GM15510 (cell line): ENCODE data around the gene EFNA1.

Experiments used
- POLR2A ChIP-seq: IDR thresholded peaks from 3 replicates; pipeline ENCODE4 v1.6.1; 2011; ENCODE audit warnings: borderline replicate concordance; ENCODE audit not compliant: insufficient read length; ENCODE audit errors: extremely low read depth

EFNA1 gene

DNA sequence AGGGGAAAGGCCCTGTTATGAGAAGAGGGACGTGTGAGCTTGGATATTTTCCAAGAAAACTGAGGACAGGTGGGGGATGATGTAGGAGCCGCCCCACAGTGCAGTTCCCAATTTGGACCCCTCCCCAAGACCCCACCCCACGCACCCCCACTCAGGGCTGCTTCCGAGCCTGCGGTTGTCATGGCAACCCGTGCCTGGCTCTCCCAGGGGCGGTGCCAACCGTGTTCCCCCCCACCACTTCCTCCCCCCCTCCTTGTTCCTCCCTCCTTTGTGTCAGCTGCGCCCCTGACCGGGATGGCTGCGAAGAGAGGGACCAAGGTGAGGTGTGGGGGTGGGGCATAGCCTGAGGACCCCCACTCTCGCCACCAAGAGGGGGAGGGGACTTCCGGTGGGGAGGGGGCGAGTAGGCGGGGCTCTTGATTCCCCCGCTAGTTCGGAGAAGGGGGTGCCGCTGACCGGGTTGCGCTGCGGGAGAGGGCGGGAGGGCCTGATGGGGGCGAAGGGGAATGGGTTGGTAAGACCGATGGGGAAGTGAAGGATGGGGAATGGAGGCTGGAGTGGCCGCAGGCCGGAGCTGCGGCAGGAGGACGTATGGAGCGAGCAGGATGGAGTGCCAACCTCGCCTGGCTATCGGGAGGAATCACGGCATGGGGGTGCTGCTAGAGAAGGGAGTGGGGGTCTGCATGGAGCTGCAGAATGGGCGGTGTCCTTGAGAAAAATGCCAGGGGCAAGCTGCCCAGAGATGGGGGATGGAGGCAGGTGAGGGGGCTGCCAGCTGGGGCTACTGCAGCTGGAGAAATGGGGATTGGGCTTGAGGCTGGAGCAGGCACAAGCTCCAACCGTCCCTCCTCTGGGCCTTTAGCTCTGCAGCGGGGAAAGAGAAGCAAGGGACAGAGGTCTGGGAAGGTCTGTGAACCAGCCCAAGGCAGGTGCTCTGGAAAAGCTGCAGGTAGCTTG lies 46.9 kb downstream of the EFNA1 start:
- no peak for TF ChIP-seq POLR2A

DNA sequence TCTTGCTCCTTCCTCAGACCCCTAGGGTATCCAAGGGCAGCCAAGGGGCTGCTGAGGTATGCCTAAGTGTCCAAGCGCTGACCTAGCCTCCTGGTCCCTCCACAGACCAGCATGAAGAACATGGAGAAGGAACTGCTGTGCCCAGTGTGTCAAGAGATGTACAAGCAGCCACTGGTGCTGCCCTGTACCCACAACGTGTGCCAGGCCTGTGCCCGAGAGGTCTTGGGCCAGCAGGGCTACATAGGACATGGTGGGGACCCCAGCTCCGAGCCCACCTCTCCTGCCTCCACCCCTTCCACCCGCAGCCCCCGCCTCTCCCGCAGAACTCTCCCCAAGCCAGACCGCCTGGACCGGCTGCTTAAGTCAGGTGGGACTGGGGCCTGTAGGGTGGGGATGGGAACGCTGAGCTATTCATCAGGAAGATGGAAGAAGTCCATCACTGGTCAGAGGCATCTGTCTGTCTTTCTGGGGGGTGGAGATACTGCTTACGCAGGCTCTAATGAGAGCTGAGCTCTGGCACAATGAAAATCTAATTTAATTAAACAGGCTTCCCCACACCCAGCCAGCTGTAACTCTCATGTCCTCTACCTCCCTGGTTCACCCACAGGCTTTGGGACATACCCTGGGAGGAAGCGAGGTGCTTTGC lies 47.7 kb downstream of the EFNA1 start:
- no peak for TF ChIP-seq POLR2A

DNA sequence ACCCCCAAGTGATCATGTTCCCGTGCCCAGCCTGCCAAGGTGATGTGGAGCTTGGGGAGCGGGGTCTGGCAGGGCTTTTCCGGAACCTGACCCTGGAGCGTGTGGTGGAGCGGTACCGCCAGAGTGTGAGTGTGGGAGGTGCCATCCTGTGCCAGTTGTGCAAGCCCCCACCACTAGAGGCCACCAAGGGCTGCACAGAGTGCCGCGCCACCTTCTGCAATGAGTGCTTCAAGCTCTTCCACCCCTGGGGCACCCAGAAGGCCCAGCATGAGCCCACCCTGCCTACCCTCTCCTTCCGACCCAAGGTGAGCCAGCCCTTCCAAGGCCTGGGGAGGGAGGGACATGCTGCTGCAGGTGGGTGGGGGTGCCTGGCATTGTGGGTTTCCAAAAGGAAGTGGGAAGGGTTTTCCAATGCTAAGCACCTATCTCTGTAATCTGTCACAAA lies 48.3 kb downstream of the EFNA1 start:
- no peak for TF ChIP-seq POLR2A

DNA sequence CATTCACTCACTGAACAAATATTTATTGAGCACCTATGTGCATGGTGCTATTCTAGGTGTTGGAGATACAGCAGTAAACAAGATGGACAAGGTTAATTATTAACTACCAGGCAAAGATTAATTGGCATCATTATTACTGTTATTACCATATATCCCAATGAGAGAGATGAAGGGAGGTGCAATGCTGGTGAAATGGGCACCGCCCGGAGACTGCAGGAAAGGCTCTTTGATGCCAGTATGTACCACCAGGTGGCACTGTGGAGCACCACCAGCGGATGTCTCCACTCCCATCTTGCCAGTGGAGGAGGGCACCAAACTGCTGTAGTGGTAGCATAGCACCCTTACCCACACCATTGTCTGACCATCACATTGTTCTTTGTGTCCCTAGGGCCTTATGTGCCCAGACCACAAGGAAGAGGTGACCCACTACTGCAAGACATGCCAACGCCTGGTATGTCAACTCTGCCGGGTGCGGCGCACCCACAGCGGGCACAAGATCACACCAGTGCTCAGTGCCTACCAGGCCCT lies 48.9 kb downstream of the EFNA1 start:
- TF ChIP-seq POLR2A = no peak

DNA sequence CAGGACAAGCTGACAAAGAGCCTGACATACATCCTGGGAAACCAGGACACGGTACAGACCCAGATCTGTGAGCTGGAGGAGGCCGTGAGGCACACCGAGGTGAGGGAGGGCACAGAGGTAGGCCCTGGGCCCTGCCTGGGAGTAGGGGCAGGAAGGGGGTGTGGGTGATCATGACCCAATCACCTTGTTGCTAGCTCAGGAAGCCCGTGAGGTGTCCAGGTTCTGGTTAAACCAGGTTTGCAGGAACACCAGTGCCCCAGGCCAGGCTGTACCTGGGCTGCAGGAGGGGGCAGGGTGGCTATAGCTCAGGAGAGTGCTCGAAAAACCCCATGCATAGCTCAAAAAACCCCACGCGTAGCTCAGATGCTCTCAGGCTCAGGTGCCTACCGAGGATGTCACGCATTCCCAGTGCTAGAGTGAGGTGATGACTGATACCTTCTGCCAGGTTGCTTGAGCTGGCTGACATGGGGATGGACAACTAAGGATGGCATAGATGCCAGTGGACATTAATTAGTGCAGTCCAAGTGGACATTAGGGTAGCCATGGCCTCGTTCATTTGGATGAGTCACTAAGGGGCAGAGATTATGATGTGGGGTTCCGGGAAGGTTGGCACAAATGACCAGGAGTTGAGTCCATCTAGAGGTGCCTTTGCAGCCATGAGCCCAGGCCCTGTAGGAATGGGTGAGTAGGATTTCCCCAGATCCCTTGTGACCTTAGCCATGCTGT lies 49.7 kb downstream of the EFNA1 start:
- TF ChIP-seq POLR2A = no peak

DNA sequence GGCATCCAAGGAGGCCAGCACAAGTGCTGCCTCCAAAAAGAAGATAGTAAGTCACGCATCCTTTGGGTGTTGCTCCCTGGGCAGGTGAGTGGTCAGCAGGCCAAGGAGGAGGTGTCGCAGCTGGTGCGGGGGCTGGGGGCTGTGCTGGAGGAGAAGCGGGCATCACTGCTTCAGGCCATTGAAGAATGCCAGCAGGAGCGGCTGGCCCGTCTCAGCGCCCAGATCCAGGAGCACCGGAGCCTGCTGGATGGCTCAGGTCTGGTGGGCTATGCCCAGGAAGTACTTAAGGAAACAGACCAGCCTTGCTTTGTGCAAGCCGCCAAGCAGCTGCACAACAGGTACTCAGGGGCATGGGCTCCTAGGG lies 50.2 kb downstream of the EFNA1 start:
- no peak for TF ChIP-seq POLR2A

DNA sequence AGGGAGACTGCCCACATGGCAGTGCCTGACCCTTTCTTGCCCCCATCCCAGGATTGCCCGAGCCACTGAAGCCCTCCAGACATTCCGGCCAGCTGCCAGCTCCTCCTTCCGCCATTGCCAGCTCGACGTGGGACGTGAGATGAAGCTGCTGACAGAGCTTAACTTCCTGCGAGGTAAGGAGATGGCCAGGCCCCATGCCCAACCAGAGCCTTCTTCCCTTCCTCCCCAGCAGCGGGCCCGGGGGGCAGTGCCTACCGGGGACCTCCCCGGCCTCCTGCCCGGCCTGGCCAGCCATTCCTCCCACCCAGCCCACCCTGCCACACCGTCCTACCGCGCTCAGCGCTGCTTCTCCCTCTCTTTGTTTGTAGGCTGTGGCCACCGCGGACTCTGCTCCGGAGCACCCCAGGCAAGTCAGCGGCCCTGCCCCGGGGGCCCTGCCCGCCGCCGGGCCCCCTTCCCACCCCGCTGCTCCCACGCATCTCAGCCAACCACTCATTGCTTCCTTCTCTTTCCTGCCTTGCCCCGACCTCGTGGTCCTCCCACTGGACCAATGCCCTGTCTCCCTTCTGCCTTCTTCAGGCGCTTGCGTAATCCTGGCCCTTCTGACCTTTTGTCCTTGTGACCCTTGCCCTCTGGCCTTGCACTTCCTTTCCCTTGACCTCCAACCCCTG lies 50.9 kb downstream of the EFNA1 start:
- no peak for TF ChIP-seq POLR2A

DNA sequence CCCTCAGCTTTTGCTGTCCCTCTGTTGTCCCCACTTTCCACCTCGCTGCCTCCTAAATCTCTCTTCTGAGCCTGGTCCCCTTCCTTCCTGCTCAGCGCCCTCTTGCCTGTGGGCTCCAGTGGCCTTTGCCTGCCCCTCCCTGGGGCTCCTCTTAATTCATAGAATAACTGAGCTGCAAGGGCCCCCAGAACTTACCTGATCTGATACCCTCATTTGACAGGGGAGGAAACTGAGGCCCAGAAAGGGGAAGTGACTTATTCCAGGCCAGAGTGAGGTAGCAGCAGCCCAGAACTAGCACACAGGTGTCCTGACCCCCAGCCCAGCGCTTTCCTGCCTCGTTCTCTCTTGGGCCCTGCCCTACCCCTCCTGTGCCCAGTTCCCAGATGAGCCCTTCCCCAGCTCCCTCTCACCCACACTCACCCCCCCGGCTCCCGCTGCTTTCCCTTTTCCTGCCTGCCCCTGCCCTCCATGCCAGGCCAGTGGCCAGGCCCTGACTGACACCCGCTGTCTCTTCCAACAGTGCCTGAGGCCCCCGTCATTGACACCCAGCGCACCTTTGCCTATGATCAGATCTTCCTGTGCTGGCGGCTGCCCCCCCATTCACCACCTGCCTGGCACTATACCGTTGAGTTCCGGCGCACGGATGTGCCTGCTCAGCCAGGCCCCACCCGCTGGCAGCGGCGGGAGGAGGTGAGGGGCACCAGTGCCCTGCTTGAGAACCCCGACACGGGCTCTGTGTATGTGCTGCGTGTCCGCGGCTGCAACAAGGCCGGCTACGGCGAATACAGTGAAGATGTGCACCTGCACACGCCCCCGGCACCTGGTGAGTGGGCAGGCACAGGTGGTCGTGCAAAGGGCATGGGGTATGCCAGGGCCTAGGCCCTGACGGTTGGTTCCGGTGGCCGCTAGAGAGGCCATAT lies 51.7 kb downstream of the EFNA1 start:
- TF ChIP-seq POLR2A = no peak

DNA sequence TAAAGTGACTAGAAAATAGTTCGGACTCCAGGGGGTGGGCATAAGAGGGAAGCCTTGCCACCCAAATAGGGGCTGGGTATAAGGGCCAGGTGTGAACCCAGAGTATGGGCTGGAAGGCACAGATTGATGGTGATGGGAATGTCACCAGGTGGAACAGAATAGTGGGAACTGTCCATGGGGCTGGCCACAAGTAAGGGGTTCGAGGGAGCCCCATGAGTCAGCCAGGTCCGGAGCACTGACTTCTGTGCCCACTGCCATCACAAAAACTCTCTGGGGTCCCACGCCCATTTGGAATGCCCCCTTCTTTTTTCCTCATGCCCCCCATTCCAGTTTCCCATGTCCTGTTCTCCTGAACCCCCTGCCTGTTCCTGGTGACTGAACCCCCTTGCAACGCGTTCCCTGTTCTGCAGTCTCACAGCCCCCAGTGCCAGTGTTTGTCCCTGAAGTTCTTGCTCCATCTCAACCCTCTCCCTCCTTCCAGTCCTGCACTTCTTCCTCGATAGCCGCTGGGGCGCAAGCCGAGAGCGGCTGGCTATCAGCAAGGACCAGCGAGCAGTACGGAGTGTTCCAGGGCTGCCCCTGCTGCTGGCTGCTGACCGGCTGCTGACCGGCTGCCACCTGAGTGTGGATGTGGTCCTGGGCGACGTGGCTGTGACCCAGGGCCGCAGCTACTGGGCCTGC lies 53.8 kb downstream of the EFNA1 start:
- TF ChIP-seq POLR2A = no peak

DNA sequence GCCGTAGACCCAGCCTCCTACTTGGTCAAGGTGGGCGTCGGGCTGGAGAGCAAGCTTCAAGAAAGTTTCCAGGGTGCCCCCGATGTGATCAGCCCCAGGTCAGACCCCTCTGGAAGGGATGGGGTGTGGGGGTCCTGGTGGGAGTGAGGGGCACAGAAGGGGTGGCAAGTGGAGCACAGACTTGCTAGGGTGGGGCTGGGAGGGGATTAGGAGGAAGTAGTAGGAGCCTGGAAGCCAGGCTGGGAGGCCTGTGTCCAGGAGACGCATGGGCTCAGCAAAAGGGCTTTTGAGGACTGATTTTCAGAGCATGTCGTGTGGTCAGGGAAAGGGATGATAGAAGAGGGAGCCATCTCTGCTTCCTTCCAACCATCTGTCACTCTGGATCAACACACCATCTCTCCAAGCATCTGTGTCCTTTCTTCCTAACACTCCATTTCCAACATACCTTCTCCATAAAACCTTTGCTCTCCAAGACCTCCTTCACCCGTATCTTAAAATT lies 54.4 kb downstream of the EFNA1 start:
- no peak for TF ChIP-seq POLR2A

DNA sequence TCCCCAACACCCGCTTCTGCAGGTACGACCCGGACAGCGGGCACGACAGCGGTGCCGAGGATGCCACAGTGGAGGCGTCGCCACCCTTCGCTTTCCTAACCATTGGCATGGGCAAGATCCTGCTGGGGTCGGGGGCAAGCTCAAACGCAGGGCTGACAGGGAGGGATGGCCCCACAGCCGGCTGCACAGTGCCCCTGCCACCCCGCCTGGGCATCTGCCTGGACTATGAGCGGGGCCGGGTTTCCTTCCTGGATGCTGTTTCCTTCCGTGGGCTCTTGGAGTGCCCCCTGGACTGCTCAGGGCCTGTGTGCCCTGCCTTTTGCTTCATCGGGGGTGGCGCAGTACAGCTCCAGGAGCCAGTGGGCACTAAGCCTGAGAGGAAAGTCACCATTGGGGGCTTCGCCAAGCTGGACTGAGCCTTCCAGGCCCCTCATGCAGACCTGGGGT lies 56.1 kb downstream of the EFNA1 start:
- TF ChIP-seq POLR2A = no peak

DNA sequence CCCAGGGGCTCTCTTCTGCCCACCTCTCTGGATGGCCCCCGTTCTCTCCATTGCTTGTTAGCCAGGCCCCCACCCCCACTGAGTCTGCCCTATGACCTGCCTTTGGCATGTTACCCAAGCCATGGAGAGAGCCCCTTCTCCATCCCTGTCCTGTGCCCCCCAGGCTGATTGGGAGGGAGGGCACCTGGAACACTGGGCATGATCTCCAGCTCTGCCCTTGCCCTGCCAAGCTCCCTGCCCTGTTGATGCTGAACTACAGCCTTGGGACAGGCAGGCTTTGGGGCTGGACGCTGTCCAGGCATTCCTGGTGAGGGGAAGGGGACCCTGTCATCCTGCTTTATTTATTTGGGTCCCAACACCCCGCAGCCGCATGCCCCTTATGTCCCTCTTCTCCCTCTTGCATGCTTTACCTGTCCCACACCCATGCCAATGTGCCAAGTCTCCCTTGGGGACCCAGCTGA lies 56.7 kb downstream of the EFNA1 start:
- TF ChIP-seq POLR2A = no peak
